K562 (cell line): ENCODE measurements around the gene OR2V1. TPM values are rescaled to one million over a fixed set of nuclear protein-coding genes. Genes with fewer than 3 reads are reported as not detected.

Experiments used
- ADNP ChIP-seq: fragments of 200-800 bp; sonication (Bioruptor generic); IDR thresholded peaks from 2 replicates; pipeline ENCODE4 v1.6.1; 2016; ENCODE audit warnings: missing genetic modification characterization, missing compliant biosample characterization
- CHD1 ChIP-seq: fragments of 200-600 bp; sonication (generic); IDR thresholded peaks from one replicate; pipeline ENCODE4 v1.6.1; 2012; ENCODE audit warnings: mild to moderate bottlenecking, moderate library complexity, low read length, inconsistent platforms
- HDAC3 ChIP-seq: fragments of 450-650 bp; IDR thresholded peaks from 2 replicates; pipeline ENCODE4 v1.6.1; 2018; ENCODE audit warnings: borderline replicate concordance, mild to moderate bottlenecking, moderate library complexity; ENCODE audit not compliant: partially characterized antibody
- KLF1 ChIP-seq: fragments of 450-650 bp; IDR thresholded peaks from 2 replicates; pipeline ENCODE4 v1.6.1; 2016; ENCODE audit warnings: missing genetic modification characterization, missing compliant biosample characterization
- LCOR ChIP-seq: sonication (generic); formaldehyde crosslinking; IDR thresholded peaks from 2 replicates; pipeline ENCODE4 v1.8.0; 2022; ENCODE audit warnings: mild to moderate bottlenecking, missing genetic modification reagents
- LEF1 ChIP-seq: fragments of 450-650 bp; IDR thresholded peaks from 2 replicates; pipeline ENCODE4 v1.6.1; 2016; ENCODE audit warnings: mild to moderate bottlenecking
- NFIX ChIP-seq: fragments of 250-450 bp; sonication (Bioruptor Pico); IDR thresholded peaks from 2 replicates; pipeline ENCODE4 v1.4.0; 2020; ENCODE audit warnings: low read depth, mild to moderate bottlenecking, moderate library complexity
- NR1H2 ChIP-seq: sonication (generic); formaldehyde crosslinking; IDR thresholded peaks from 2 replicates; pipeline ENCODE4 v1.4.0; 2020; ENCODE audit warnings: mild to moderate bottlenecking, missing genetic modification reagents
- RAD21 ChIP-seq, 2 experiments: fragments of 250-450 bp in 1 of 2; fragments of 450-650 bp in 1 of 2; sonication (Bioruptor Pico) in 1 of 2; formaldehyde crosslinking in 1 of 2; IDR thresholded peaks in 1 of 2; conservative IDR thresholded peaks in 1 of 2; 2 replicates each; pipeline versions ENCODE4 v1.4.0 to v1.8.0; 2020 to 2022; ENCODE audit warnings: mild to moderate bottlenecking in 2 of 2, moderate library complexity in 1 of 2
- RAD51 ChIP-seq: fragments of 450-650 bp; IDR thresholded peaks from 2 replicates; pipeline ENCODE4 v1.7.1; 2016; ENCODE audit warnings: low read depth, mild to moderate bottlenecking, borderline replicate concordance
- SAFB2 ChIP-seq: fragments of 200-400 bp; formaldehyde crosslinking; IDR thresholded peaks from 2 replicates; pipeline ENCODE4 v1.6.1; 2018; ENCODE audit warnings: borderline replicate concordance, low read length, low read depth, moderate library complexity; ENCODE audit not compliant: severe bottlenecking
- SNIP1 ChIP-seq: fragments of 450-650 bp; IDR thresholded peaks from 2 replicates; pipeline ENCODE4 v1.7.1; 2017; ENCODE audit warnings: low read depth, mild to moderate bottlenecking
- SREBF2 ChIP-seq: sonication (generic); formaldehyde crosslinking; IDR thresholded peaks from 2 replicates; pipeline ENCODE4 v1.4.0; 2020; ENCODE audit warnings: mild to moderate bottlenecking, missing genetic modification reagents
- TARDBP ChIP-seq: fragments of 450-650 bp; IDR thresholded peaks from 2 replicates; pipeline ENCODE4 v1.6.1; 2016
- TEAD1 ChIP-seq, 2 experiments: fragments of 450-650 bp in 1 of 2; sonication (generic) in 1 of 2; formaldehyde crosslinking; IDR thresholded peaks; 2 replicates each; pipeline versions ENCODE4 v1.4.0 to v1.8.0; 2020 to 2022; ENCODE audit warnings: mild to moderate bottlenecking in 2 of 2, missing genetic modification reagents in 1 of 2
- TRIM28 ChIP-seq: fragments of 450-650 bp; IDR thresholded peaks from 2 replicates; pipeline ENCODE4 v1.6.1; 2017
- U2AF1 ChIP-seq: fragments of 200-400 bp; formaldehyde crosslinking; optimal IDR thresholded peaks from 2 replicates; pipeline ENCODE3; 2017; ENCODE audit warnings: mild to moderate bottlenecking, low read depth, low read length, moderate library complexity
- ZNF124 ChIP-seq: sonication (generic); formaldehyde crosslinking; IDR thresholded peaks from 2 replicates; pipeline ENCODE4 v1.8.1; 2022; ENCODE audit warnings: missing genetic modification reagents
- ZNF197 ChIP-seq: fragments of 200-800 bp; sonication (Bioruptor generic); IDR thresholded peaks from 2 replicates; pipeline ENCODE4 v1.6.1; 2016; ENCODE audit warnings: low read depth, missing genetic modification characterization, missing compliant biosample characterization
- ZNF583 ChIP-seq: fragments of 250-450 bp; sonication (Bioruptor Pico); IDR thresholded peaks from 2 replicates; pipeline ENCODE4 v1.4.0; 2020
- ZSCAN29 ChIP-seq: fragments of 450-650 bp; IDR thresholded peaks from 2 replicates; pipeline ENCODE4 v1.6.1; 2017
- polyA plus RNA-seq, 8 experiments: library from polyadenylated mRNA; depleted of rRNA in 4 of 8; stranded (reverse) in 5 of 8; unstranded in 3 of 8; fragments of >200 nt; fragmentation: Nextera tagmentation in 2 of 8; fragmentation: Illumina TruSeq in 1 of 8; extraction: Ambion mirVana in 2 of 8; extraction: Trizol in 1 of 8; gene quantifications; 2 replicates each; pipeline versions ENCODE4 v1.2.1 to v1.2.3, GENCODE V29; 2011 to 2014; ENCODE audit warnings: inconsistent platforms in 1 of 8, missing spikeins in 1 of 8
- total RNA-seq, 7 experiments: library from RNA; depleted of rRNA in 6 of 7; stranded (reverse); fragments of >200 nt in 6 of 7; fragmentation: Illumina TruSeq in 2 of 7; extraction: Trizol in 2 of 7; gene quantifications; 2 replicates each; pipeline versions ENCODE4 v1.2.1 to v1.2.3, GENCODE V29; 2011 to 2021; ENCODE audit warnings: low replicate concordance in 1 of 7
- TF ChIP-seq, protein P1 (sequence below): fragments of 250-450 bp; sonication (Bioruptor Pico); IDR thresholded peaks from 2 replicates; pipeline ENCODE4 v1.5.0; 2021; ENCODE audit warnings: mild to moderate bottlenecking, moderate library complexity
- TF ChIP-seq, protein P2 (sequence below): fragments of 450-650 bp; IDR thresholded peaks from 2 replicates; pipeline ENCODE4 v1.6.1; 2016; ENCODE audit warnings: borderline replicate concordance
- TF ChIP-seq, protein P3 (sequence below): fragments of 250-450 bp; sonication (Bioruptor Pico); IDR thresholded peaks from 2 replicates; pipeline ENCODE4 v1.4.0; 2020; ENCODE audit warnings: mild to moderate bottlenecking

OR2V1 gene
- total and polyA plus RNA-seq, 9 of the 15 experiments (the other 6 are each of a cell fraction or from before 2014, with no cell fraction given): 0.04 to 0.28 (median 0.15) TPM; not detected in 5

DNA sequence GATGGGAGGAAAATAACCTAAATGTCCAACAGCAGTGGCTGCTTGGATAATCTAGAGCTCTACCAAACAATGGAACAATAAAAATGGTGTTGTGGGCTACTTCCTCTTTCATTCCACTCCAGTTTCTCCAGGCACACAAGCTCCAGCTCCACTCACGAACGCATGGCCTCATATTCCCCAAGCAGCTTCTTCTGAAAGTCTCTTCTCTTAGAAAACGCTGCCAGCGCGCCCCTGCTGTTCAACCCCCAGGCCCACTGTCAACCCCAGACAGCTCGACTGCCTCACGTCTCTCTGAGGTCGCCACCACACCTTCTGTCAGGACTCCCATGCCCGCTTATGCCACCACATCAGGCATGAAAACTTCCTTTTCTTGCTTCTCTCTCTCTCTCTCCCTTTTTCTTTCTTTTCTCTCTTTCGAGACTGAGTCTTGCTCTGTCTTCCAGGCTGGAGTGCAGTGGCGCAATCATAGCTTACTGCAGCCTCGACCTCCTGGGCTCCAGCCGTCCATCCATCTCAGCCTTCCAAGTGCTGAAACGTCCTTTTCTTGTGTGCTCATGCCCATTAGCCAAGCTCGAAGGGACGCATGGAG lies 32.6 kb upstream of the OR2V1 start (continued):
- TF ChIP-seq, protein P1, sequence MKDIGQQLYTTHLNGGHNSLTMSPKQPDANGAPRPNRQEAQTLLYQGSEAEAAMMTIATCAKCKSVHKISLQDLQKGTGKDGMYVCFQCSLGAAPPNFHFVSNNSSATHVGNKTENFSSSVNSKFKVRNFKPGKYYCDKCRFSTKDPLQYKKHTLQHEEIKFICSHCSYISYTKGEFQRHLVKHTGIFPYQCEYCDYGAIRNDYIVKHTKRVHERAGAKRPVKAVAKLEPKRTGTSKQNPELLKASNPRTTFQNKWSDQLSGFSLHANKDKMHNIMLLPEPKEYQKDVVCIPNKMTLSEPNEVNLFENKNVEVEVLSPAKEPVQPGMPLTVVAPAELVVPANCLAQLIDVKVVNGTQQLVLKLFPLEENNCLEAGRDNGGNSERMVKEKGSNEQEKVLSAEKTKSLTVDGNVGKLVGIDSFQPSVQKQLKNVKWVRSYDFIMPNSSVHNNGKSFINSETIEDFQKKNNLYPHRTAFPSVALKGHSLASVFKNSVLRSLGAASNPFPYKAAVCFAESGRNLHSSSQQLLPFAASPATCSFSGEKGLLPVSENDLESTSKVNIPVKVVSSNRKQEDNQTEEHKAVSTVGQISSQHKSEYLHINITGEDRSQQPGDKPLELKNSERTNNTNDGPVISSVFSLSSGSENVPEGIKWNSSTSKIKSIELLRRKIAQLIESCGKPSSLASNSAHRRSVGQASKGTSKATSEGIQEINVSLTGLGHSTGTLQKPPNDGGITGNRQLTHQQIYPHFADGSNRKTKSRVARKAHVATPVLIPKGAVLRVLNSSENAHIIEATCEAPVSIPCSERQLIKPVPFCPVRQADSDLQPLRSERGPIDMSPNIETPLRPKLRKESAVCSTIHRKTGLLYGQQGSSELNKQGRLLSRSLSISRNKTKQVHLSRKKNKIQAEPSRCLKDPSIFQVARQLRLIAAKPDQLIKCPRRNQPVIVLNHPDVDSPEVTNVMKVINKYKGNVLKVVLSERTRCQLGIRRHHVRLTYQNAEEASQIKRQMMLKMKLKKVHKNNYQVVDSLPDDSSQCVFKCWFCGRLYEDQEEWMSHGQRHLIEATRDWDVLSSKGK (CRISPR knock-in tag): no peak
- TF ChIP-seq, protein P2, sequence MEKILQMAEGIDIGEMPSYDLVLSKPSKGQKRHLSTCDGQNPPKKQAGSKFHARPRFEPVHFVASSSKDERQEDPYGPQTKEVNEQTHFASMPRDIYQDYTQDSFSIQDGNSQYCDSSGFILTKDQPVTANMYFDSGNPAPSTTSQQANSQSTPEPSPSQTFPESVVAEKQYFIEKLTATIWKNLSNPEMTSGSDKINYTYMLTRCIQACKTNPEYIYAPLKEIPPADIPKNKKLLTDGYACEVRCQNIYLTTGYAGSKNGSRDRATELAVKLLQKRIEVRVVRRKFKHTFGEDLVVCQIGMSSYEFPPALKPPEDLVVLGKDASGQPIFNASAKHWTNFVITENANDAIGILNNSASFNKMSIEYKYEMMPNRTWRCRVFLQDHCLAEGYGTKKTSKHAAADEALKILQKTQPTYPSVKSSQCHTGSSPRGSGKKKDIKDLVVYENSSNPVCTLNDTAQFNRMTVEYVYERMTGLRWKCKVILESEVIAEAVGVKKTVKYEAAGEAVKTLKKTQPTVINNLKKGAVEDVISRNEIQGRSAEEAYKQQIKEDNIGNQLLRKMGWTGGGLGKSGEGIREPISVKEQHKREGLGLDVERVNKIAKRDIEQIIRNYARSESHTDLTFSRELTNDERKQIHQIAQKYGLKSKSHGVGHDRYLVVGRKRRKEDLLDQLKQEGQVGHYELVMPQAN: peak; percentile 79; the same call in 1 of the 2 replicates
- TF ChIP-seq TARDBP: no peak
- no peak for TF ChIP-seq HDAC3
- no peak for TF ChIP-seq RAD21 (CRISPR knock-in tag; conservative IDR thresholded peaks at IDR 0.05 in 1 of 2, IDR thresholded peaks at IDR 0.05 in 1 of 2)
- TF ChIP-seq LCOR (CRISPR knock-in tag): no peak
- no peak for TF ChIP-seq U2AF1
- no peak for TF ChIP-seq NR1H2 (CRISPR knock-in tag)
- no peak for TF ChIP-seq RAD51
- no peak for TF ChIP-seq SAFB2
- 0 out of 4 replicates have a peak, but pooled peaks of 1 of the 2 experiments have one; percentile 2 for TF ChIP-seq TEAD1 (CRISPR knock-in tag; IDR thresholded peaks at IDR 0.05)
- TF ChIP-seq NFIX (CRISPR knock-in tag): no peak
- TF ChIP-seq ZNF124 (CRISPR knock-in tag): no peak
- no peak for TF ChIP-seq ZSCAN29
- peak; percentile 44; the same call in 1 of the 2 replicates for TF ChIP-seq ADNP (tag)
- TF ChIP-seq TRIM28: peak; percentile 42; the same call in 1 of the 2 replicates
- no peak for TF ChIP-seq CHD1
- TF ChIP-seq, protein P3, sequence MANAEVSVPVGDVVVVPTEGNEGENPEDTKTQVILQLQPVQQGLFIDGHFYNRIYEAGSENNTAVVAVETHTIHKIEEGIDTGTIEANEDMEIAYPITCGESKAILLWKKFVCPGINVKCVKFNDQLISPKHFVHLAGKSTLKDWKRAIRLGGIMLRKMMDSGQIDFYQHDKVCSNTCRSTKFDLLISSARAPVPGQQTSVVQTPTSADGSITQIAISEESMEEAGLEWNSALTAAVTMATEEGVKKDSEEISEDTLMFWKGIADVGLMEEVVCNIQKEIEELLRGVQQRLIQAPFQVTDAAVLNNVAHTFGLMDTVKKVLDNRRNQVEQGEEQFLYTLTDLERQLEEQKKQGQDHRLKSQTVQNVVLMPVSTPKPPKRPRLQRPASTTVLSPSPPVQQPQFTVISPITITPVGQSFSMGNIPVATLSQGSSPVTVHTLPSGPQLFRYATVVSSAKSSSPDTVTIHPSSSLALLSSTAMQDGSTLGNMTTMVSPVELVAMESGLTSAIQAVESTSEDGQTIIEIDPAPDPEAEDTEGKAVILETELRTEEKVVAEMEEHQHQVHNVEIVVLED (CRISPR knock-in tag): no peak
- peak; percentile 28; the same call in 1 of the 2 replicates for TF ChIP-seq KLF1
- no peak for TF ChIP-seq ZNF583 (CRISPR knock-in tag)
- no peak for TF ChIP-seq ZNF197 (CRISPR knock-in tag)
- TF ChIP-seq SNIP1: no peak
- TF ChIP-seq SREBF2 (CRISPR knock-in tag): no peak
- TF ChIP-seq LEF1: 0 out of 2 replicates have a peak, but pooled peaks have one; percentile 13
